GM18505 (cell line): Measurements from ENCODE around the gene HDGFL2.

ENCODE experiments used
- ATAC-seq: cut with Tn5 transposase; IDR thresholded peaks from one replicate; pipeline ENCODE4 v1.9.1; 2021; ENCODE audit not compliant: unreplicated experiment
- POLR2A ChIP-seq: IDR thresholded peaks from 4 replicates; pipeline ENCODE4 v1.6.1; 2011; ENCODE audit warnings: borderline replicate concordance; ENCODE audit not compliant: insufficient read depth, insufficient read length; ENCODE audit errors: extremely low read depth

Gene HDGFL2

GRCh38 chr19:4502282-4503131 lies 30.4 kb downstream of the HDGFL2 start:
- TF ChIP-seq POLR2A = no peak
- no peak for ATAC-seq

GRCh38 chr19:4503132-4503824 lies 31.2 kb downstream of the HDGFL2 start:
- no peak for ATAC-seq

GRCh38 chr19:4503825-4504170 lies 31.7 kb downstream of the HDGFL2 start:
- no peak for TF ChIP-seq POLR2A
- no peak for ATAC-seq

More at GRCh38 chr19:4503132-4503824, 31.2 kb downstream of the HDGFL2 start:
- no peak for TF ChIP-seq POLR2A

GRCh38 chr19:4504297-4504701 lies 32.2 kb downstream of the HDGFL2 start:
- no peak for ATAC-seq
- no peak for TF ChIP-seq POLR2A

GRCh38 chr19:4504891-4505569 lies 32.9 kb downstream of the HDGFL2 start:
- no peak for TF ChIP-seq POLR2A
- no peak for ATAC-seq

- ATAC-seq = no peak
- TF ChIP-seq POLR2A = no peak
These were observed 33.7 kb downstream of the HDGFL2 start for GRCh38 chr19:4505570-4506448.

- ATAC-seq = no peak
- no peak for TF ChIP-seq POLR2A
These were observed 34.5 kb downstream of the HDGFL2 start for GRCh38 chr19:4506449-4507149.

- TF ChIP-seq POLR2A = no peak
- ATAC-seq = no peak
These were observed 35.0 kb downstream of the HDGFL2 start for GRCh38 chr19:4507150-4507452.

- no peak for ATAC-seq
These were observed 35.7 kb downstream of the HDGFL2 start for GRCh38 chr19:4507804-4508203.

GRCh38 chr19:4508698-4509097 lies 36.6 kb downstream of the HDGFL2 start:
- TF ChIP-seq POLR2A = no peak
- no peak for ATAC-seq

More at GRCh38 chr19:4507804-4508203, 35.7 kb downstream of the HDGFL2 start:
- no peak for TF ChIP-seq POLR2A

- TF ChIP-seq POLR2A = no peak
- no peak for ATAC-seq
These were observed 38.5 kb downstream of the HDGFL2 start for GRCh38 chr19:4510435-4511255.
